Esophagus muscularis mucosa (tissue), 4 donors: ENCODE results near the gene ETNPPL. TPM values are rescaled to one million over a fixed set of nuclear protein-coding genes. Genes with fewer than 3 reads are reported as not detected.

Source experiments
- DNase-seq: peaks from one replicate; pipeline ENCODE4 v3.0.0-alpha.2; 2017; ENCODE audit errors: extremely low spot score
- H3K27ac ChIP-seq, 4 donors: fragments of 200-600 bp; sonication (generic); replicated peaks in 1 of 4; 1 replicate in 3 of 4; 2 replicates in 1 of 4; pipeline ENCODE4 v1.5.1; 2016 to 2019; ENCODE audit warnings: mild to moderate bottlenecking in 1 of 4
- H3K27me3 ChIP-seq, 4 donors: fragments of 200-600 bp; sonication (generic); one replicate each; pipeline versions ENCODE4 v1.5.1 to v1.6.0; 2016 to 2019
- H3K36me3 ChIP-seq, 4 donors: fragments of 200-600 bp; sonication (generic); one replicate each; pipeline ENCODE4 v1.5.1; 2016 to 2019
- H3K4me1 ChIP-seq, 4 donors: fragments of 200-600 bp; sonication (generic); one replicate each; pipeline ENCODE4 v1.5.1; 2016 to 2019
- H3K4me3 ChIP-seq, 4 donors: fragments of 200-600 bp; sonication (generic); 1 replicate in 2 of 4; 2 replicates in 2 of 4; pipeline ENCODE4 v1.5.1; 2016 to 2019; ENCODE audit warnings: mild to moderate bottlenecking in 4 of 4, moderate library complexity in 1 of 4
- H3K9me3 ChIP-seq, 4 donors: fragments of 200-600 bp; sonication (generic); 1 replicate in 3 of 4; 2 replicates in 1 of 4; pipeline ENCODE4 v1.5.1; 2016 to 2019
- CTCF ChIP-seq, 3 experiments: fragments of 200-600 bp in 2 of 3; fragments of 450-650 bp in 1 of 3; sonication (generic) in 2 of 3; IDR thresholded peaks; one replicate each; pipeline ENCODE4 v1.5.1; 2017 to 2019; ENCODE audit warnings: antibody characterized with exemption in 3 of 3, mild to moderate bottlenecking in 2 of 3, moderate library complexity in 1 of 3
- EP300 ChIP-seq: sonication (generic); formaldehyde crosslinking; IDR thresholded peaks from one replicate; pipeline ENCODE4 v1.6.1; 2017; ENCODE audit warnings: antibody characterized with exemption
- POLR2A ChIP-seq: fragments of 450-650 bp; IDR thresholded peaks from one replicate; pipeline ENCODE4 v1.6.1; 2017; ENCODE audit warnings: antibody characterized with exemption, moderate library complexity, mild to moderate bottlenecking, low read depth
- POLR2AphosphoS5 ChIP-seq, 2 donors: sonication (generic); formaldehyde crosslinking; IDR thresholded peaks; one replicate each; pipeline ENCODE4 v1.6.1; 2017; ENCODE audit warnings: antibody characterized with exemption in 2 of 2
- WGBS: methylation state at CpG from one replicate; pipeline ENCODE4 v1.1.5; 2018; 5-methylcytosine and 5-hydroxymethylcytosine counted together
- intact Hi-C: fragments of 100-400 bp; cut with DNase I; formaldehyde crosslinking; loops from one replicate; pipeline ENCODE4 v1.15.1; 2023
- total RNA-seq, 4 donors: library from RNA; depleted of rRNA; stranded (reverse); fragments of >200 nt; gene quantifications; one replicate each; pipeline versions ENCODE4 v1.1.0 to v1.2.1, GENCODE V29; 2016

ETNPPL gene
- total RNA-seq, 4 donors from 2014 or later = 2.0 TPM; not detected in 3

- Histone ChIP-seq H3K4me3 (no peak overlapping the region), H3K27me3 (no peaks in the 10 kb centered on the region), H3K27ac (no peak overlapping the region), H3K9me3 (no peaks in the 10 kb centered on the region), H3K36me3 (no peaks in the 10 kb centered on the region), H3K4me1 (peaks cover 0 to 4% (median 2%) of the 10 kb centered on the region in 4 donors)
- intact Hi-C loops = no loop called here
- no peak for TF ChIP-seq EP300
- TF ChIP-seq CTCF (IDR thresholded peaks at IDR 0.05) = no peak
- no peak for TF ChIP-seq POLR2AphosphoS5 (IDR thresholded peaks at IDR 0.05)
- peak; percentile 89 for DNase-seq
- WGBS = 91% methylated on average over 9 of the region's 9 CpGs
Measured at GRCh38 chr4:108788731-108789130, 25.9 kb upstream of the ETNPPL start.

DNA sequence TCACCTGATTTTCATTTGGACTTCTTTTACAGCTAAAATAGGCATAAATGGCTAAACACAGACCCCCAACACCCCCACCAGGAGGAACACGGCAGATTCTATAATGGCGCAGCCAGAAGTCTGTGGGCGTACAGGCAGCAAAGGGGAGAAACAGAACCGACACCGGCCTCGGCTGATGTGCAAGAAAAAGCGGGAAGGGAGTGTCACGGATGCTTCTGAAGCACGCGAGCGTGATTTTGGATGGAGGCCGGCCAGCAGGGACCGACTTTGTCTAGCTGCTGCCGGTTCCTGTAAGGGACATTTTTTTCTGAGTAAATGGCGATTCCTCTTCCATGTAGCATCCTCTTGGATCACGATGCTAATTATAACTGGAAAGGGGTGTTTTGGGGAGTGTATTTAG lies 24.9 kb upstream of the ETNPPL start:
- no peak overlapping the region for H3K27ac ChIP-seq
- H3K4me1 ChIP-seq = no peaks in the 10 kb centered on the region
- TF ChIP-seq POLR2AphosphoS5 (IDR thresholded peaks at IDR 0.05) = no peak
- no peak for TF ChIP-seq CTCF (IDR thresholded peaks at IDR 0.05)
- TF ChIP-seq EP300 = no peak
- TF ChIP-seq POLR2A = no peak
- intact Hi-C loops = no loop called here
- DNase-seq = peak; percentile 29
- H3K27me3 ChIP-seq = no peaks in the 10 kb centered on the region
- no peak overlapping the region for H3K4me3 ChIP-seq
- H3K36me3 ChIP-seq = no peaks in the 10 kb centered on the region
- WGBS = 92% methylated on average over 16 of the region's 16 CpGs
- no peaks in the 10 kb centered on the region for H3K9me3 ChIP-seq

GRCh38 chr4:108787106-108787505 lies 24.3 kb upstream of the ETNPPL start:
- 92% methylated on average over 14 of the region's 14 CpGs for WGBS
- no peaks in the 10 kb centered on the region for H3K36me3 ChIP-seq
- no peaks in the 10 kb centered on the region for H3K27me3 ChIP-seq
- intact Hi-C loops = no loop called here
- no peaks in the 10 kb centered on the region for H3K4me1 ChIP-seq
- no peaks in the 10 kb centered on the region for H3K9me3 ChIP-seq
- no peak overlapping the region for H3K27ac ChIP-seq
- H3K4me3 ChIP-seq = no peak overlapping the region
- TF ChIP-seq EP300 = no peak
- TF ChIP-seq CTCF (IDR thresholded peaks at IDR 0.05) = no peak
- no peak for TF ChIP-seq POLR2A
- no peak for TF ChIP-seq POLR2AphosphoS5 (IDR thresholded peaks at IDR 0.05)
- DNase-seq = peak; percentile 70

DNA sequence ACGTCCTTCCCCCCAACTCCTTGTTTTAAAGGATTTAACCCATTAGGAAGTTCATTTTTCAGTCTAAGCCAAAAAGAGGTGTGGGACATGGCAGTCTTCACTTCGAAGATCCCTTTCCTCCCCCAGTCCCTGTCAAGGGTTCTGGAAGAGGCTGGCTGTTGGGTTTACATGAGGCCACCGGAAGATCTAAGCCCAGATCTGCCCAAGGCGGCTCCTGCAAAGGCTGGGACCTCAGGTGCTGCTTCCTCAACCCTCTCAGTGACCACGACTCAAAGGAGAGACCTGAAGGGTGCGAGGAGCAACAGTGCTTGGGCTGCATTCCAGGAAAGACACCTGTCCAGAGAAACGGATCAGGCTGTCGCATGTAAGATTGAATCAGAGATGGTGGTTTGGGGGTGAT lies 23.5 kb upstream of the ETNPPL start:
- Histone ChIP-seq H3K4me3 (no peak overlapping the region), H3K36me3 (no peaks in the 10 kb centered on the region), H3K27me3 (no peaks in the 10 kb centered on the region), H3K9me3 (no peaks in the 10 kb centered on the region), H3K4me1 (no peaks in the 10 kb centered on the region), H3K27ac (no peak overlapping the region)
- DNase-seq = peak; percentile 64
- TF ChIP-seq EP300 (no peak), POLR2AphosphoS5 (IDR thresholded peaks at IDR 0.05) (no peak), POLR2A (no peak), CTCF (IDR thresholded peaks at IDR 0.05) (no peak)
- intact Hi-C loops = no loop called here
- 86% methylated on average over 8 of the region's 8 CpGs for WGBS

- WGBS = 64% methylated on average over 3 of the region's 3 CpGs
- no peaks in the 10 kb centered on the region for H3K9me3 ChIP-seq
- no peaks in the 10 kb centered on the region for H3K36me3 ChIP-seq
- no peak overlapping the region for H3K4me3 ChIP-seq
- no peak for DNase-seq
- intact Hi-C loops = no loop called here
- H3K27me3 ChIP-seq = no peaks in the 10 kb centered on the region
- no peak overlapping the region for H3K27ac ChIP-seq
- no peak for TF ChIP-seq POLR2A
- TF ChIP-seq POLR2AphosphoS5 (IDR thresholded peaks at IDR 0.05) = no peak
- no peak for TF ChIP-seq CTCF (IDR thresholded peaks at IDR 0.05)
- no peaks in the 10 kb centered on the region for H3K4me1 ChIP-seq
Measured at GRCh38 chr4:108783665-108784463, 21.0 kb upstream of the ETNPPL start.
